ENCODE measurements around the gene OPN5.

- TF ChIP-seq MAX (IDR thresholded peaks at IDR 0.05; ENCODE audit: insufficient read depth, insufficient read length), result no peak
- TF ChIP-seq POLR2A (IDR thresholded peaks at IDR 0.05; ENCODE audit: low read depth, low read length), result no peak
- TF ChIP-seq EZH2 (IDR thresholded peaks at IDR 0.05; ENCODE audit: borderline replicate concordance, low read depth, low read length, severe bottlenecking), result no peak
- TF ChIP-seq CTCF (IDR thresholded peaks at IDR 0.05; ENCODE audit: extremely low read depth in 1 of 2, insufficient read depth in 1 of 2, low read depth in 1 of 2, low read length in 2 of 2), result no peak
- no peak for TF ChIP-seq GATA2 (IDR thresholded peaks at IDR 0.05; ENCODE audit: insufficient read depth, insufficient read length, low read depth, low read length)
- TF ChIP-seq POLR2AphosphoS5 (IDR thresholded peaks at IDR 0.05; ENCODE audit: insufficient read depth, low read depth, low read length), result no peak
Observed at GRCh38 chr6:47752801-47753200, 29.0 kb upstream of the OPN5 start.

All from endothelial cell of umbilical vein (primary cell).